ENCODE data around the gene PGAP3. TPM values are rescaled to one million over a fixed set of nuclear protein-coding genes. Genes with fewer than 3 reads are reported as not detected.
A peak's percentile ranks its signal among the peaks of the same experiment; 100 is the strongest.

PGAP3 gene
- total RNA-seq, 3 donors from 2014 or later: 11.7 to 23.7 (median 21.6) TPM

GRCh38 chr17:39696731-39697130, 8.9 kb upstream of the PGAP3 start:
- Histone ChIP-seq H3K4me1 (peaks cover 0 to 3% of the 10 kb centered on the region in 2 donors), H3K4me3 (no peak overlapping the region), H3K9me3 (no peaks in the 10 kb centered on the region), H3K27me3 (no peaks in the 10 kb centered on the region), H3K36me3 (no peaks in the 10 kb centered on the region), H3K27ac (no peak overlapping the region)
- TF ChIP-seq CTCF (IDR thresholded peaks at IDR 0.05) (no peak), POLR2AphosphoS5 (IDR thresholded peaks at IDR 0.05) (no peak), POLR2A (IDR thresholded peaks at IDR 0.05) (no peak)
- DNase-seq (ENCODE audit: low spot score in 2 of 2): no peak
- intact Hi-C loops (cut with DNase I; ENCODE audit: low total_unique reads): no loop called here

GRCh38 chr17:39695089-39695474, 7.2 kb upstream of the PGAP3 start:
- intact Hi-C loops (cut with DNase I; ENCODE audit: low total_unique reads): no loop called here
- TF ChIP-seq POLR2AphosphoS5 (IDR thresholded peaks at IDR 0.05) (no peak), POLR2A (IDR thresholded peaks at IDR 0.05) (no peak), CTCF (IDR thresholded peaks at IDR 0.05) (no peak)
- DNase-seq (ENCODE audit: low spot score in 2 of 2): no peak
- no peaks in the 10 kb centered on the region for H3K36me3 ChIP-seq
- no peak overlapping the region for H3K4me3 ChIP-seq
- no peaks in the 10 kb centered on the region for H3K4me1 ChIP-seq
- H3K9me3 ChIP-seq: no peaks in the 10 kb centered on the region
- H3K27ac ChIP-seq: no peak overlapping the region
- H3K27me3 ChIP-seq: no peaks in the 10 kb centered on the region

GRCh38 chr17:39694593-39694992, 6.7 kb upstream of the PGAP3 start:
- no peaks in the 10 kb centered on the region for H3K27me3 ChIP-seq
- no peaks in the 10 kb centered on the region for H3K9me3 ChIP-seq
- no peak overlapping the region for H3K4me3 ChIP-seq
- no peaks in the 10 kb centered on the region for H3K4me1 ChIP-seq
- no peak overlapping the region for H3K27ac ChIP-seq
- intact Hi-C loops (cut with DNase I; ENCODE audit: low total_unique reads): no loop called here
- no peak for DNase-seq (ENCODE audit: low spot score in 2 of 2)
- no peaks in the 10 kb centered on the region for H3K36me3 ChIP-seq
- TF ChIP-seq POLR2AphosphoS5 (IDR thresholded peaks at IDR 0.05) (no peak), POLR2A (IDR thresholded peaks at IDR 0.05) (no peak), CTCF (IDR thresholded peaks at IDR 0.05) (no peak)

GRCh38 chr17:39688945-39689344, 1.1 kb upstream of the PGAP3 start:
- TF ChIP-seq POLR2A (IDR thresholded peaks at IDR 0.05): no peak
- no peak for TF ChIP-seq CTCF (IDR thresholded peaks at IDR 0.05)
- TF ChIP-seq POLR2AphosphoS5 (IDR thresholded peaks at IDR 0.05): no peak
- Histone ChIP-seq H3K4me3 (peak overlapping the region in 1 of 3 donors; percentile 76), H3K36me3 (no peaks in the 10 kb centered on the region), H3K27me3 (no peaks in the 10 kb centered on the region), H3K27ac (no peak overlapping the region), H3K4me1 (peaks cover 6 to 10% of the 10 kb centered on the region in 2 donors), H3K9me3 (no peaks in the 10 kb centered on the region)
- no peak for DNase-seq (ENCODE audit: low spot score in 2 of 2)
- intact Hi-C loops (cut with DNase I; ENCODE audit: low total_unique reads): no loop called here

- peak overlapping the region; percentile 90 to 93 for H3K27ac ChIP-seq
- DNase-seq (ENCODE audit: low spot score in 2 of 2): no peak
- intact Hi-C loops (cut with DNase I; ENCODE audit: low total_unique reads): no loop called here
These were observed 598 bp upstream of the PGAP3 start for GRCh38 chr17:39688475-39688835.

More at GRCh38 chr17:39688475-39688835, 598 bp upstream of the PGAP3 start:
- Histone ChIP-seq H3K36me3 (no peaks in the 10 kb centered on the region), H3K4me1 (peaks cover 6 to 10% of the 10 kb centered on the region in 2 donors), H3K9me3 (no peaks in the 10 kb centered on the region), H3K27me3 (no peaks in the 10 kb centered on the region), H3K4me3 (peak overlapping the region; percentile 60 to 76 (median 60))
- no peak for TF ChIP-seq POLR2A (IDR thresholded peaks at IDR 0.05)
- no peak for TF ChIP-seq POLR2AphosphoS5 (IDR thresholded peaks at IDR 0.05)
- no peak for TF ChIP-seq CTCF (IDR thresholded peaks at IDR 0.05)

Data from breast epithelium (tissue), 4 donors.